GM21717 (cell line): Measurements from ENCODE around the gene RPP21.
A peak's percentile ranks its signal among the peaks of the same experiment; 100 is the strongest.

Experiments used
- ATAC-seq: cut with Tn5 transposase; IDR thresholded peaks from one replicate; pipeline ENCODE4 v1.9.1; 2021; ENCODE audit warnings: mild to moderate bottlenecking, moderate library complexity; ENCODE audit not compliant: unreplicated experiment

Gene RPP21

GRCh38 chr6:30344868-30345671 lies at the start of gene RPP21:
Gene RPP21, plus strand, starts transcription at chr6:30345156. Its CDS starts 16 bp downstream, at chr6:30345172.
- peak; percentile 90 for ATAC-seq

GRCh38 chr6:30295837-30296236 lies 49.1 kb upstream of the RPP21 start:
- ATAC-seq = no peak

GRCh38 chr6:30304002-30304401 lies 41.0 kb upstream of the RPP21 start:
- ATAC-seq = no peak

- ATAC-seq = no peak
Observed at GRCh38 chr6:30311101-30311500, 33.9 kb upstream of the RPP21 start.

GRCh38 chr6:30311671-30312070 lies 33.3 kb upstream of the RPP21 start:
- ATAC-seq = no peak

GRCh38 chr6:30312266-30312665 lies 32.7 kb upstream of the RPP21 start:
- ATAC-seq = no peak

- ATAC-seq = no peak
Observed at GRCh38 chr6:30312676-30313321, 32.2 kb upstream of the RPP21 start.

GRCh38 chr6:30315156-30315555 lies 29.8 kb upstream of the RPP21 start:
- no peak for ATAC-seq

- ATAC-seq = no peak
Observed at GRCh38 chr6:30317913-30318589, 26.9 kb upstream of the RPP21 start.

- ATAC-seq = no peak
Observed at GRCh38 chr6:30319146-30319835, 25.7 kb upstream of the RPP21 start.

- ATAC-seq = no peak
Observed at GRCh38 chr6:30321692-30322388, 23.1 kb upstream of the RPP21 start.

- no peak for ATAC-seq
Observed at GRCh38 chr6:30322527-30323501, 22.1 kb upstream of the RPP21 start.

GRCh38 chr6:30323806-30324205 lies 21.1 kb upstream of the RPP21 start:
- ATAC-seq = no peak

GRCh38 chr6:30325150-30325872 lies 19.6 kb upstream of the RPP21 start:
- ATAC-seq = peak; percentile 30

GRCh38 chr6:30325873-30326525 lies 19.0 kb upstream of the RPP21 start:
- ATAC-seq = peak; percentile 42

GRCh38 chr6:30326526-30327231 lies 18.3 kb upstream of the RPP21 start, which contains the start of gene TRIM39:
Gene TRIM39, plus strand, starts transcription at chr6:30326927. Its CDS starts 2,391 bp downstream, at chr6:30329318.
- peak; percentile 64 for ATAC-seq

GRCh38 chr6:30327232-30327746 lies 17.7 kb upstream of the RPP21 start:
- no peak for ATAC-seq
